Measurements from ENCODE around the gene MOCOS. TPM values are rescaled to one million over a fixed set of nuclear protein-coding genes. Genes with fewer than 3 reads are reported as not detected.

MOCOS gene
- total and polyA plus RNA-seq, 2 donors (not counting 1 experiment from before 2014, with no cell fraction given) = 0.01 to 0.05 TPM

DNA sequence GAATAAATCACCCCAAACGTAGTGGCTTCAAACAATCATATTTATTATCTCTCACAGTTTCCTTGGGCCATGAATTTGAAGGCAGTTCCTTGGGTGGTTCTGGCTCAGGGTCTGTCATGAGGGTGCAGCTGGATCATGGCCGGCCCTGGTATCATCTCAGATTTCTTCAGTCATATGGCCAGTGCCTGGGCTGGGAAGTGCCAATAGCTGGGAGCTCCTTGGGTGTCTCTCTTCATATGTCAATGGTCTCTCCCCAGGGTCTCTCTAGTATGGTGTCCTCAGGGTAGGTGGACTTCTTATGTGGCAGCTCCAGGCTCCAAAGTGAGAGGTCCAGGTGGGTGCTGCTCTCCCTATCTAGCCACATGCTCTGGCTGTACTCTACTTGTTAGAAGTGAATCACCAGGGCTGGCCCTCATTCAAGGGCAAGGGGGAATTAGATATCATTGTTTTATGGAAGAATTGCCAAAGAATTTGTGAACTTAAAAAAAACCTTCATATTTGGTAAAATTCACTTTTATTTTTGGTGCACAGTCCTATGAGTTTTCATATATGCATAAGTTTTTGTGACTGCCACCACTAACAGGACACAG, 125.6 kb downstream of the MOCOS start:
- CTCF ChIA-PET = no interaction called here

GRCh38 chr18:36314098-36314497, 126.8 kb downstream of the MOCOS start:
- no peak overlapping the region for H2AFZ ChIP-seq (ENCODE audit: insufficient read depth, low read depth, low read length, poor library complexity, severe bottlenecking)
- no peak for TF ChIP-seq EZH2 (IDR thresholded peaks at IDR 0.05; ENCODE audit: borderline replicate concordance, insufficient read depth, low read depth, low read length, poor library complexity, severe bottlenecking)
- TF ChIP-seq, protein P1, sequence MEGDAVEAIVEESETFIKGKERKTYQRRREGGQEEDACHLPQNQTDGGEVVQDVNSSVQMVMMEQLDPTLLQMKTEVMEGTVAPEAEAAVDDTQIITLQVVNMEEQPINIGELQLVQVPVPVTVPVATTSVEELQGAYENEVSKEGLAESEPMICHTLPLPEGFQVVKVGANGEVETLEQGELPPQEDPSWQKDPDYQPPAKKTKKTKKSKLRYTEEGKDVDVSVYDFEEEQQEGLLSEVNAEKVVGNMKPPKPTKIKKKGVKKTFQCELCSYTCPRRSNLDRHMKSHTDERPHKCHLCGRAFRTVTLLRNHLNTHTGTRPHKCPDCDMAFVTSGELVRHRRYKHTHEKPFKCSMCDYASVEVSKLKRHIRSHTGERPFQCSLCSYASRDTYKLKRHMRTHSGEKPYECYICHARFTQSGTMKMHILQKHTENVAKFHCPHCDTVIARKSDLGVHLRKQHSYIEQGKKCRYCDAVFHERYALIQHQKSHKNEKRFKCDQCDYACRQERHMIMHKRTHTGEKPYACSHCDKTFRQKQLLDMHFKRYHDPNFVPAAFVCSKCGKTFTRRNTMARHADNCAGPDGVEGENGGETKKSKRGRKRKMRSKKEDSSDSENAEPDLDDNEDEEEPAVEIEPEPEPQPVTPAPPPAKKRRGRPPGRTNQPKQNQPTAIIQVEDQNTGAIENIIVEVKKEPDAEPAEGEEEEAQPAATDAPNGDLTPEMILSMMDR (IDR thresholded peaks at IDR 0.05) = no peak
- DNase-seq = no peak
- H3K4me2 ChIP-seq (replicated peaks; ENCODE audit: low read depth, low read length, poor library complexity, severe bottlenecking) = no peak overlapping the region
- no peaks in the 10 kb centered on the region for H3K9me3 ChIP-seq (ENCODE audit: control extremely low read depth in 1 of 3, control insufficient read depth in 2 of 3, insufficient read depth in 1 of 3, low read length in 2 of 3)
- WGBS (ENCODE audit: insufficient coverage) = 95% methylated on average over 4 of the region's 4 CpGs
- no peak overlapping the region for H3K9ac ChIP-seq (ENCODE audit: low read length)
- no peaks in the 10 kb centered on the region for H3K4me1 ChIP-seq (ENCODE audit: control insufficient read depth in 2 of 2, insufficient read depth in 2 of 2, low read length in 2 of 2)
- no peak overlapping the region for H3K27ac ChIP-seq (ENCODE audit: low read length in 2 of 2)
- Mint-ChIP-seq H3K4me1 (no peaks in the 10 kb centered on the region), H3K27ac (no peak overlapping the region), H3K27me3 (peaks cover 39% of the 10 kb centered on the region), H3K4me3 (no peak overlapping the region), H3K9me3 (ENCODE audit: insufficient read depth) (peaks cover 8% of the 10 kb centered on the region)
- ChIA-PET CTCF (no interaction called here), POLR2A (no interaction called here)
- ATAC-seq (ENCODE audit: low read depth) = no peak
- H3K79me2 ChIP-seq (ENCODE audit: control insufficient read depth, insufficient read depth, low read length) = no peaks in the 10 kb centered on the region
- intact Hi-C loops (cut with micrococcal nuclease) = no loop called here
- H3K36me3 ChIP-seq (replicated peaks in 1 of 2; ENCODE audit: control extremely low read depth in 1 of 2, control insufficient read depth in 1 of 2, extremely low read depth in 1 of 2, insufficient read depth in 2 of 2, low read length in 1 of 2) = no peaks in the 10 kb centered on the region
- H4K20me1 ChIP-seq (ENCODE audit: control insufficient read depth, insufficient read depth, low read length, poor library complexity, severe bottlenecking) = no peaks in the 10 kb centered on the region
- H3K4me3 ChIP-seq (ENCODE audit: control extremely low read depth in 1 of 5, extremely low read depth in 1 of 5, insufficient read depth in 1 of 5, low read depth in 2 of 5, low read length in 4 of 5) = no peak overlapping the region
- peaks cover 0 to 6% (median 3%) of the 10 kb centered on the region in 4 experiments for H3K27me3 ChIP-seq (replicated peaks in 1 of 4; ENCODE audit: control extremely low read depth in 1 of 4, control insufficient read depth in 3 of 4, insufficient read depth in 4 of 4, low read length in 3 of 4)

More for the DNA sequence above, 125.6 kb downstream of the MOCOS start:
- peaks cover 2% of the 10 kb centered on the region for H3K9me3 Mint-ChIP-seq (ENCODE audit: insufficient read depth)
- no peaks in the 10 kb centered on the region for H3K79me2 ChIP-seq (ENCODE audit: control insufficient read depth, insufficient read depth, low read length)
- H3K9ac ChIP-seq (ENCODE audit: low read length) = no peak overlapping the region
- peaks cover 47% of the 10 kb centered on the region for H3K27me3 Mint-ChIP-seq
- no peaks in the 10 kb centered on the region for H4K20me1 ChIP-seq (ENCODE audit: control insufficient read depth, insufficient read depth, low read length, poor library complexity, severe bottlenecking)
- no peaks in the 10 kb centered on the region for H3K4me1 Mint-ChIP-seq
- WGBS (ENCODE audit: insufficient coverage) = 100% methylated on average over 1 of the region's 2 CpGs
- no peak overlapping the region for H3K4me3 Mint-ChIP-seq
- no peaks in the 10 kb centered on the region for H3K4me1 ChIP-seq (ENCODE audit: control insufficient read depth in 2 of 2, insufficient read depth in 2 of 2, low read length in 2 of 2)
- no peaks in the 10 kb centered on the region for H3K9me3 ChIP-seq (ENCODE audit: control extremely low read depth in 1 of 3, control insufficient read depth in 2 of 3, insufficient read depth in 1 of 3, low read length in 2 of 3)
- peaks cover 0 to 6% (median 3%) of the 10 kb centered on the region in 4 experiments for H3K27me3 ChIP-seq (replicated peaks in 1 of 4; ENCODE audit: control extremely low read depth in 1 of 4, control insufficient read depth in 3 of 4, insufficient read depth in 4 of 4, low read length in 3 of 4)
- no peak for ATAC-seq (ENCODE audit: low read depth)
- H3K4me2 ChIP-seq (replicated peaks; ENCODE audit: low read depth, low read length, poor library complexity, severe bottlenecking) = no peak overlapping the region
- H3K36me3 ChIP-seq (replicated peaks in 1 of 2; ENCODE audit: control extremely low read depth in 1 of 2, control insufficient read depth in 1 of 2, extremely low read depth in 1 of 2, insufficient read depth in 2 of 2, low read length in 1 of 2) = no peaks in the 10 kb centered on the region
- no peak overlapping the region for H3K27ac Mint-ChIP-seq
- H3K4me3 ChIP-seq (ENCODE audit: control extremely low read depth in 1 of 5, extremely low read depth in 1 of 5, insufficient read depth in 1 of 5, low read depth in 2 of 5, low read length in 4 of 5) = no peak overlapping the region
- intact Hi-C loops (cut with micrococcal nuclease) = no loop called here
- H3K27ac ChIP-seq (ENCODE audit: low read length in 2 of 2) = no peak overlapping the region
- no peak for TF ChIP-seq EZH2 (IDR thresholded peaks at IDR 0.05; ENCODE audit: borderline replicate concordance, insufficient read depth, low read depth, low read length, poor library complexity, severe bottlenecking)
- TF ChIP-seq, protein P1 (IDR thresholded peaks at IDR 0.05) = no peak
- POLR2A ChIA-PET = no interaction called here
- no peak overlapping the region for H2AFZ ChIP-seq (ENCODE audit: insufficient read depth, low read depth, low read length, poor library complexity, severe bottlenecking)
- no peak for DNase-seq
